Vagina (tissue), 2 donors: ENCODE measurements around the gene TIGAR. TPM values are rescaled to one million over a fixed set of nuclear protein-coding genes. Genes with fewer than 3 reads are reported as not detected.

ENCODE experiments used
- DNase-seq, 2 donors: peaks; one replicate each; pipeline ENCODE4 v3.0.0-alpha.2; 2017; ENCODE audit errors: extremely low spot score in 2 of 2
- H3K27ac ChIP-seq: fragments of 200-600 bp; sonication (generic); one replicate; pipeline ENCODE4 v1.5.1; 2019
- H3K27me3 ChIP-seq: fragments of 200-600 bp; sonication (generic); one replicate; pipeline ENCODE4 v1.5.1; 2019
- H3K36me3 ChIP-seq, 2 donors: fragments of 200-600 bp; sonication (generic); one replicate each; pipeline ENCODE4 v1.5.1; 2017 to 2019
- H3K4me1 ChIP-seq: fragments of 200-600 bp; sonication (generic); one replicate; pipeline ENCODE4 v1.5.1; 2019
- H3K4me3 ChIP-seq, 2 donors: fragments of 200-600 bp; sonication (generic); 1 replicate in 1 of 2; 2 replicates in 1 of 2; pipeline ENCODE4 v1.5.1; 2016 to 2019
- H3K9me3 ChIP-seq: fragments of 200-600 bp; sonication (generic); one replicate; pipeline ENCODE4 v1.5.1; 2019
- POLR2A ChIP-seq, 2 donors: fragments of 450-650 bp; IDR thresholded peaks; one replicate each; pipeline ENCODE4 v1.6.1; 2017; ENCODE audit warnings: antibody characterized with exemption in 2 of 2, mild to moderate bottlenecking in 2 of 2, moderate library complexity in 2 of 2
- POLR2AphosphoS5 ChIP-seq, 2 donors: sonication (generic); formaldehyde crosslinking; IDR thresholded peaks; one replicate each; pipeline ENCODE4 v1.9.0; 2017; ENCODE audit warnings: antibody characterized with exemption in 2 of 2, mild to moderate bottlenecking in 2 of 2, low read depth in 1 of 2; ENCODE audit not compliant: insufficient read depth in 1 of 2
- intact Hi-C: fragments of 100-400 bp; cut with DNase I; formaldehyde crosslinking; loops from one replicate; pipeline ENCODE4 v1.15.1; 2023
- total RNA-seq: library from RNA; depleted of rRNA; stranded (reverse); fragments of >200 nt; gene quantifications from one replicate; pipeline ENCODE4 v1.2.3, GENCODE V29; 2016
- TF ChIP-seq, protein P1 (sequence below), 3 experiments: fragments of 450-650 bp in 2 of 3; fragments of 200-600 bp in 1 of 3; sonication (generic) in 1 of 3; IDR thresholded peaks; one replicate each; pipeline ENCODE4 v1.5.1; 2017 to 2019; ENCODE audit warnings: antibody characterized with exemption in 3 of 3, mild to moderate bottlenecking in 2 of 3, moderate library complexity in 2 of 3

Gene TIGAR
- total RNA-seq, 1 donor from 2014 or later = 0.98 TPM

DNA sequence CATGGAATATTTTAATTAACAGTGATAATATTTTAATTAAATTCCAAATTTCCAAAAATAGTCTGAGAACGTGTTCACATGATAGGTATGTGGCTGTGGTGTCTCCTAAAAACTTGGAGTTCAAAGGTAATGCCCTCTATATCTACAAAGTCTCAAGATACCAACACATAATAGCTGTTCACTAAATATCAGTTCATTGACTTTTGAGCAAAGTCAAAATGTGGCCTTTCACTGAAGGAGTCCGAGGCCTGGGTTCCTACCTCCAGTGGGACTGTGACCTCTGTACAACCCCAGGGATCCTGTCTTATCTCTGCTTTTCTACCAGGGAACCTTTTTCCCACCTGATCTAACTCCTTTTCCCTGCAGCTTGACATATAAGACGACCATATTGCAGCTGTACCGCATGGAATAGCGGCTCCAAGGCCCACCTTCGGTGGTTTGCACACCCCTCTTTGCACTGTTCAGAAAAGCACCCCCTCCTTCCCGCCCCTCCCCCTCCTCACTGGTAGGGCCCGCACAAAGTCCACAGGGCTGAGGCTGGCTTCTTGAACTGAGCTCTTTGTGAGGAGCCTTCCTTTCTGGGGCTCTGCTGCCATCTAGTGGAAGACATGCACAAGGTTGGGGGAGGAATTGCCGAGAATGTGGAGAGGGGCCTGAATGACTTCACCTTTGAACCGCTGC, 44.3 kb upstream of the TIGAR start:
- Histone ChIP-seq H3K36me3 (peaks cover 0 to 8% of the 10 kb centered on the region in 2 donors), H3K4me3 (peak overlapping the region; percentile 50 to 80), H3K27ac (peak overlapping the region; percentile 97), H3K4me1 (peaks cover 75% of the 10 kb centered on the region), H3K9me3 (no peaks in the 10 kb centered on the region), H3K27me3 (no peaks in the 10 kb centered on the region)
- DNase-seq = peak in 1 of 2 donors; percentile 93
- peak in 1 of 2 donors; percentile 15 for TF ChIP-seq POLR2A (IDR thresholded peaks at IDR 0.05)
- TF ChIP-seq, protein P1, sequence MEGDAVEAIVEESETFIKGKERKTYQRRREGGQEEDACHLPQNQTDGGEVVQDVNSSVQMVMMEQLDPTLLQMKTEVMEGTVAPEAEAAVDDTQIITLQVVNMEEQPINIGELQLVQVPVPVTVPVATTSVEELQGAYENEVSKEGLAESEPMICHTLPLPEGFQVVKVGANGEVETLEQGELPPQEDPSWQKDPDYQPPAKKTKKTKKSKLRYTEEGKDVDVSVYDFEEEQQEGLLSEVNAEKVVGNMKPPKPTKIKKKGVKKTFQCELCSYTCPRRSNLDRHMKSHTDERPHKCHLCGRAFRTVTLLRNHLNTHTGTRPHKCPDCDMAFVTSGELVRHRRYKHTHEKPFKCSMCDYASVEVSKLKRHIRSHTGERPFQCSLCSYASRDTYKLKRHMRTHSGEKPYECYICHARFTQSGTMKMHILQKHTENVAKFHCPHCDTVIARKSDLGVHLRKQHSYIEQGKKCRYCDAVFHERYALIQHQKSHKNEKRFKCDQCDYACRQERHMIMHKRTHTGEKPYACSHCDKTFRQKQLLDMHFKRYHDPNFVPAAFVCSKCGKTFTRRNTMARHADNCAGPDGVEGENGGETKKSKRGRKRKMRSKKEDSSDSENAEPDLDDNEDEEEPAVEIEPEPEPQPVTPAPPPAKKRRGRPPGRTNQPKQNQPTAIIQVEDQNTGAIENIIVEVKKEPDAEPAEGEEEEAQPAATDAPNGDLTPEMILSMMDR (IDR thresholded peaks at IDR 0.05) = peak; percentile 88 to 98 (median 96)
- peak in 1 of 2 donors; percentile 63 for TF ChIP-seq POLR2AphosphoS5 (IDR thresholded peaks at IDR 0.05; ENCODE audit: insufficient read depth in 1 of 2, low read depth in 1 of 2)
- intact Hi-C loops = loop anchor here (5.0 kb wide), 1 partner anchor 234 kb away; no protein-coding TSS in a partner anchor

DNA sequence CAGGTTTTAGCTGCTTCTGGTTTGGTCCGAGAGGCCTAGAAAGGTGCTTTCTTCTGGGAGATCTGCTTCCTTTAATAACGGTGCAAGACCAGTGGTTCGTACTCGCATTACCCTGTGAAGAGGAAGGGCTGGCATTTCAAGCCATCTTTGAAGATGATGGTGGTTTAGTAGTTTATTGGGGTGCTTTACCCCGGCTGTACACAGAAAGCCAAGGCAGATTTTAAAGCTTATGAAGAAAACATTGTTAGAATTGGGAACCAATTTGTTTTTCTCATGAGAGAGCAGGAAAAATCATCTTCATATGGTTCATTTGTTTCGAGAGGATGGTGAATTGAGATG, 43.8 kb upstream of the TIGAR start:
- Histone ChIP-seq H3K4me1 (peaks cover 79% of the 10 kb centered on the region), H3K9me3 (no peaks in the 10 kb centered on the region), H3K36me3 (peaks cover 0 to 13% of the 10 kb centered on the region in 2 donors), H3K4me3 (no peak overlapping the region), H3K27me3 (no peaks in the 10 kb centered on the region), H3K27ac (peak overlapping the region; percentile 97)
- no peak for DNase-seq
- intact Hi-C loops = loop anchor here (5.0 kb wide), 1 partner anchor 235 kb away; no protein-coding TSS in a partner anchor
- TF ChIP-seq, protein P1 (IDR thresholded peaks at IDR 0.05) = no peak
- TF ChIP-seq POLR2A (IDR thresholded peaks at IDR 0.05) (no peak), POLR2AphosphoS5 (IDR thresholded peaks at IDR 0.05; ENCODE audit: insufficient read depth in 1 of 2, low read depth in 1 of 2) (no peak)

DNA sequence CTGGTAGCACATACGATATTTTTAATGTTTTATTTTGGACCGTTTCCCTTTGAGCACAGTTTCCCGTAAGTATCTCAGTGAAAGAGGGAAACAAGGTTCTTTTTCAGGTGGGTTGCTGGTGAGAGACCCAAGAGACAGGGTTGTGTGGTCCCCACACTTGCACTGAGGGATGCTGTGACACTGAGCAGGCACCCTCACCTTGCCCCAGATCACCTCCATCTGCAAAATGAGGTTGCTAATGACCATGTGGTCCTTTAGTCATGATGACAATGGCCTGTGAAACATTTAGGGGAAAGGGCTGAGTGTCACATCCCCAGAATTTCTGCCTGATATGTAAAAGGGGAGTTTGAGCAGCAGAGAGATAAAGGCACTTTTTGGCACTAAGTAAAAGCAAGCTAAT, 43.2 kb upstream of the TIGAR start:
- Histone ChIP-seq H3K4me3 (no peak overlapping the region), H3K27me3 (no peaks in the 10 kb centered on the region), H3K36me3 (peaks cover 0 to 20% of the 10 kb centered on the region in 2 donors), H3K9me3 (no peaks in the 10 kb centered on the region), H3K4me1 (peaks cover 73% of the 10 kb centered on the region), H3K27ac (peak overlapping the region; percentile 97)
- peak; percentile 31 to 56 for DNase-seq
- intact Hi-C loops = loop anchor here (5.0 kb wide), 1 partner anchor 236 kb away; no protein-coding TSS in a partner anchor
- TF ChIP-seq POLR2A (IDR thresholded peaks at IDR 0.05) (no peak), POLR2AphosphoS5 (IDR thresholded peaks at IDR 0.05; ENCODE audit: insufficient read depth in 1 of 2, low read depth in 1 of 2) (no peak)
- TF ChIP-seq, protein P1 (IDR thresholded peaks at IDR 0.05) = no peak

DNA sequence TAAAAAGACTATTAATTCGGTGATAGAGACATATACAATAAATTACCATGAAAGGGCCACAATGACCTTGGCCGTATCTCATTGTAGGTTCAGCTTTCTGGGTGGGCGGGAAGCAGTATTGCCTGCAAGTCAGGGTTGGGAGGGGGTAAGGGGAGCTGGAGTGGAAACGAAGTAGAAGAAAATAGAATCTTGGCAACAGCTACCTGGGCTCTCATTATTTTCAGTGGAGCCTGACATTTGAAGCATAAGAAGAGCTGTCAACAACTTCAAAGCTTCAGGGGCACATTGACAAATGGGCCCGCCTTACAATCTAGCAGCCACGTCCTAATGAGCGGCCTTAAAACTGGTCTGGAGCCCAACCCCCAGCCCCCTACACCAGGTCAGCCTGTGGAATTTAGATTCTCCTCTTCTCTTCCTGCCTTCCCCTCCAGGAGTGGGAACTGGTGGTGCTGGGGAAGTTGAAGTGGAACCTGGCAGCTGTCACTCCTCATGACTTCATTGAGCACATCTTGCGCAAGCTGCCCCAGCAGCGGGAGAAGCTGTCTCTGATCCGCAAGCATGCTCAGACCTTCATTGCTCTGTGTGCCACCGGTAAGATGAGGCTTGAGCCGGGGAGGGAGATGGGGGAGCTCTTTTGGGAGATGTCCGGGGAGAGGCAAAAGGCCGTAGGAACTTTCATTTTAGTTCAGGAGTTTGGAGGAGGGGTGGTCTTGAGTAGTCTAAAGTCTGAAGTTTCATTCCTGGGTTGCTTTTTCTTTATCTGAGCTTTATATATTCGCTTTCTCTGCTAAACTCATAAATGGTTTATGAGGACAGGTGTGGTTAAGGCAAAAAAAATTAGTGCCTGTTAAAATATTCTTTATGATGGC, 42.5 kb upstream of the TIGAR start:
- Histone ChIP-seq H3K36me3 (peaks cover 0 to 26% of the 10 kb centered on the region in 2 donors), H3K4me1 (peaks cover 74% of the 10 kb centered on the region), H3K27ac (peak overlapping the region; percentile 97), H3K4me3 (no peak overlapping the region), H3K27me3 (no peaks in the 10 kb centered on the region), H3K9me3 (no peaks in the 10 kb centered on the region)
- peak in 1 of 2 donors; percentile 86 for DNase-seq
- intact Hi-C loops = loop anchor here (5.0 kb wide), 1 partner anchor 236 kb away; no protein-coding TSS in a partner anchor
- no peak for TF ChIP-seq POLR2A (IDR thresholded peaks at IDR 0.05)
- TF ChIP-seq, protein P1 (IDR thresholded peaks at IDR 0.05) = no peak
- no peak for TF ChIP-seq POLR2AphosphoS5 (IDR thresholded peaks at IDR 0.05; ENCODE audit: insufficient read depth in 1 of 2, low read depth in 1 of 2)
